ENCODE data around the gene CPNE2. TPM values are rescaled to one million over a fixed set of nuclear protein-coding genes. Genes with fewer than 3 reads are reported as not detected.

CPNE2 gene
- total and polyA plus RNA-seq, 2 of the 8 experiments (the other 6 are each of a cell fraction or from before 2014, with no cell fraction given), result 10.6 to 39.5 TPM

DNA sequence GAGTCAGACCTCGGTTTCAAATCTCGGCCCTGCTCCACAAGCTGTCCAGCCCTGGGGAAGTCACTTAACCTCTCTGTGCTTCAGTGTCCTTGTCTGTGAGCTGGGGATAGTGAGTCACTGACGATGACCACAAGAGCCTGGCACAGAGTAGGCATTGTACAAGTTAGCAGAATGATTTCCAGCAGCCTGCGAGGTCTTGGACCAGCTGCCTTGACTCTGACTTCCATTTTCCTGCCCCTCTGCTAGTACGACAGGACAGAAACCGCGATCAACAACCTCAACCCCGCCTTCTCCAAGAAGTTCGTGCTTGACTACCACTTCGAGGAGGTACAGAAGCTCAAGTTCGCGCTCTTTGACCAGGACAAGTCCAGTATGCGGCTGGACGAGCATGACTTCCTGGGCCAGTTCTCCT is 20.7 kb downstream of the CPNE2 start:
- H4K8ac ChIP-seq (ENCODE audit: extremely low read depth, insufficient read depth, low read length), result peak overlapping the region; percentile 43; the same call in 1 of the 2 replicates
- no peak overlapping the region for H3K27ac ChIP-seq (ENCODE audit: low read depth, low read length)
- H3K36me3 ChIP-seq (ENCODE audit: control insufficient read depth in 2 of 4, insufficient read depth in 4 of 4, low read length in 3 of 4), result no peaks in the 10 kb centered on the region
- peaks cover 0 to 1% of the 10 kb centered on the region in 2 experiments for H4K20me1 ChIP-seq (replicated peaks in 1 of 2; ENCODE audit: control insufficient read depth in 1 of 2, insufficient read depth in 2 of 2, low read length in 2 of 2)
- no peaks in the 10 kb centered on the region for H3K9me3 ChIP-seq (ENCODE audit: insufficient read depth in 2 of 2, low read depth in 1 of 2, low read length in 1 of 2)
- no peak for FAIRE-seq
- TF ChIP-seq SRF (IDR thresholded peaks at IDR 0.05; ENCODE audit: low read depth, low read length), result no peak
- no peak overlapping the region for H4K91ac ChIP-seq (replicated peaks; ENCODE audit: insufficient read length, low read length)
- H3K56ac ChIP-seq (replicated peaks; ENCODE audit: insufficient read length, low read depth, low read length), result no peak overlapping the region
- H3K23ac ChIP-seq (ENCODE audit: insufficient read length), result no peak overlapping the region
- H3K9ac ChIP-seq (replicated peaks in 1 of 4; ENCODE audit: extremely low read depth in 1 of 4, low read depth in 3 of 4, low read length in 3 of 4), result no peak overlapping the region
- peaks cover 0 to 13% (median 4%) of the 10 kb centered on the region in 4 experiments; a peak in 4 of 7 replicates for H3K4me1 ChIP-seq (replicated peaks in 1 of 4; ENCODE audit: control insufficient read depth in 3 of 4, insufficient read depth in 4 of 4, low read length in 3 of 4)
- H3K27me3 ChIP-seq (replicated peaks in 1 of 4; ENCODE audit: control insufficient read depth in 3 of 4, extremely low read depth in 1 of 4, insufficient read depth in 3 of 4, low read length in 3 of 4), result no peaks in the 10 kb centered on the region
- CTCF ChIA-PET (ENCODE audit: partially characterized antibody), result interaction anchor here (1.1 to 1.3 kb wide), 2 partner anchors 12 to 29 kb away, joined by 3 read pairs; no protein-coding TSS in a partner anchor
- no peak overlapping the region for H3K14ac ChIP-seq (ENCODE audit: insufficient read length)
- no peak overlapping the region for H3K4me2 ChIP-seq (ENCODE audit: insufficient read depth in 1 of 2, low read depth in 2 of 2, low read length in 2 of 2)
- H2BK5ac ChIP-seq (ENCODE audit: low read depth, low read length), result 0 out of 2 replicates have a peak overlapping the region, but pooled peaks have one; percentile 28
- H2BK15ac ChIP-seq (ENCODE audit: low read length), result no peak overlapping the region
- no peak overlapping the region for H2BK120ac ChIP-seq (replicated peaks; ENCODE audit: low read depth, low read length)
- peak overlapping the region; percentile 18; the same call in 1 of the 2 replicates for H2BK20ac ChIP-seq (ENCODE audit: low read length)
- 96% methylated on average over 14 of the region's 14 CpGs; no CpG with 5 or more reads in 1 of the 2 experiments for WGBS, 2 experiments (ENCODE audit: extremely low coverage in 1 of 2, insufficient coverage in 1 of 2, insufficient read length in 1 of 2, insufficient replicate concordance in 2 of 2, low coverage in 1 of 2, low lambda C conversion rate in 2 of 2, missing lambda C conversion rate in 1 of 2)
- no peak overlapping the region for H3K4ac ChIP-seq (replicated peaks; ENCODE audit: insufficient read length, low read depth, low read length)
- no peak overlapping the region for H2BK12ac ChIP-seq (ENCODE audit: low read depth, low read length)
- H3K18ac ChIP-seq (ENCODE audit: extremely low read depth, low read length), result no peak overlapping the region
- no peak for DNase-seq (ENCODE audit: low read depth in 1 of 2, low spot score in 2 of 2)
- no peak overlapping the region for H3K4me3 ChIP-seq (ENCODE audit: extremely low read depth in 1 of 4, insufficient read depth in 2 of 4, low read depth in 3 of 4, low read length in 4 of 4)
- no peaks in the 10 kb centered on the region for H3K23me2 ChIP-seq (ENCODE audit: low read depth, low read length)
- no peaks in the 10 kb centered on the region for H3K79me2 ChIP-seq (ENCODE audit: control insufficient read depth in 1 of 2, insufficient read depth in 2 of 2, low read length in 2 of 2)
- H4K5ac ChIP-seq (ENCODE audit: insufficient read length, low read depth, low read length), result no peak overlapping the region
- no peak overlapping the region for H2AFZ ChIP-seq (ENCODE audit: low read length)
- no peak overlapping the region for H2AK5ac ChIP-seq (ENCODE audit: low read depth, low read length)
- H3K79me1 ChIP-seq (ENCODE audit: low read depth, low read length), result no peaks in the 10 kb centered on the region; the same call in 1 of the 2 replicates
- POLR2A ChIA-PET (ENCODE audit: partially characterized antibody), result interaction anchor here (1.4 kb wide), 1 partner anchor 37 kb away, joined by 3 read pairs; no protein-coding TSS in a partner anchor
